Breast epithelium (tissue), 3 donors: ENCODE results near the gene KRTAP10-9.

ENCODE experiments used
- POLR2A ChIP-seq: fragments of 450-650 bp; IDR thresholded peaks from one replicate; pipeline ENCODE4 v1.6.1; 2016; ENCODE audit warnings: antibody characterized with exemption, mild to moderate bottlenecking, moderate library complexity
- POLR2AphosphoS5 ChIP-seq, 3 donors: sonication (generic); formaldehyde crosslinking; IDR thresholded peaks; one replicate each; pipeline ENCODE4 v1.6.1; 2017; ENCODE audit warnings: antibody characterized with exemption in 3 of 3
- TF ChIP-seq, protein P1 (sequence below), 3 donors: fragments of 450-650 bp; IDR thresholded peaks; one replicate each; pipeline ENCODE4 v1.5.1; 2016 to 2017; ENCODE audit warnings: antibody characterized with exemption in 3 of 3, mild to moderate bottlenecking in 3 of 3, moderate library complexity in 3 of 3

DNA sequence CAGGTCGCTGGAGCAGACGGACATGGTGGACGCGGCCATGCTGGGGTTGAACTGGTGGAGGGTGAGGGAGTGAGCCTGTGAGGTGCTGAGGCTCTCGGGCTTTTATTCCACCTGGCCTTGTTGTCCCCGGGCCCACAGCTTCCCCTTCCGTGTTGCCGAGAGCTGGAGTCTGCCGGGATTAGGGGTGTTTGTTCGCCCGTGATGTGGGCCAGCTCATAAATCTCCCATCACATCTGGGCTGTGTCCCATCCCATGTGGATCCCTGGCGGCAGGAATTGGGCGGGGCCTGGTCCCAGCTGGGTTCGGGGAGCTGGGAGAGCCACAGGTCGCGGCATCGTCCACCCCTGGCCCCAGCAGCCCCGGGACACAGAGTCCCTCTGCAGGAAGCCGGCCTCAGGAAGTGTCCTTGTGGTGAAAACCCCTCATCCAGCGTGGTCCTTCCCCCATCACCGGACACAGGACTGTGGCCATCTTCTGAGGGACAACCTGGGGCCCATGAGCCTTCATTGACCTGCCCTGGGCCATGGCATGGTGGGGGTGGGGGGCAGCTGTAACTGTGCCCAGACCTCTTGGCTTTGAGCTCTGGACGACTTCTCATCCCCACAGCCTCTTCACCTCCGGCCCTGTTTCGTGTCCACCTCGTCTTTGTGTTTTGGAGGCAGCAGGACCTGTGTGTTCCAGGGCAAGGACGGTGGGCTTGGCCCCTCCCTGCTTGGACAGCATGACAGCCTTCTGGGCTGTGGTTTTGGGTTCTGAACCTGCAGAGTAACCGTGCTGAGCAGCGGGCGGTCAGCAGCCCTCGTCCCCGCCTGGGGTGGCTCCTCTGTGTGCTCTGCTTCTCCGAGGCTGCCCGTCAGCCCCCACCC is 34.2 kb upstream of the KRTAP10-9 start, which contains the start of gene KRTAP10-6:
- TF ChIP-seq, protein P1, sequence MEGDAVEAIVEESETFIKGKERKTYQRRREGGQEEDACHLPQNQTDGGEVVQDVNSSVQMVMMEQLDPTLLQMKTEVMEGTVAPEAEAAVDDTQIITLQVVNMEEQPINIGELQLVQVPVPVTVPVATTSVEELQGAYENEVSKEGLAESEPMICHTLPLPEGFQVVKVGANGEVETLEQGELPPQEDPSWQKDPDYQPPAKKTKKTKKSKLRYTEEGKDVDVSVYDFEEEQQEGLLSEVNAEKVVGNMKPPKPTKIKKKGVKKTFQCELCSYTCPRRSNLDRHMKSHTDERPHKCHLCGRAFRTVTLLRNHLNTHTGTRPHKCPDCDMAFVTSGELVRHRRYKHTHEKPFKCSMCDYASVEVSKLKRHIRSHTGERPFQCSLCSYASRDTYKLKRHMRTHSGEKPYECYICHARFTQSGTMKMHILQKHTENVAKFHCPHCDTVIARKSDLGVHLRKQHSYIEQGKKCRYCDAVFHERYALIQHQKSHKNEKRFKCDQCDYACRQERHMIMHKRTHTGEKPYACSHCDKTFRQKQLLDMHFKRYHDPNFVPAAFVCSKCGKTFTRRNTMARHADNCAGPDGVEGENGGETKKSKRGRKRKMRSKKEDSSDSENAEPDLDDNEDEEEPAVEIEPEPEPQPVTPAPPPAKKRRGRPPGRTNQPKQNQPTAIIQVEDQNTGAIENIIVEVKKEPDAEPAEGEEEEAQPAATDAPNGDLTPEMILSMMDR (IDR thresholded peaks at IDR 0.05), result no peak
- no peak for TF ChIP-seq POLR2A
- no peak for TF ChIP-seq POLR2AphosphoS5 (IDR thresholded peaks at IDR 0.05)
